ENCODE data around the gene NAA80.

Gene NAA80

GRCh38 chr3:50254577-50255250 is 44.5 kb downstream of the NAA80 start:
- DNase-seq = no peak

GRCh38 chr3:50251220-50251619 is 48.0 kb downstream of the NAA80 start:
- DNase-seq = no peak

DNA sequence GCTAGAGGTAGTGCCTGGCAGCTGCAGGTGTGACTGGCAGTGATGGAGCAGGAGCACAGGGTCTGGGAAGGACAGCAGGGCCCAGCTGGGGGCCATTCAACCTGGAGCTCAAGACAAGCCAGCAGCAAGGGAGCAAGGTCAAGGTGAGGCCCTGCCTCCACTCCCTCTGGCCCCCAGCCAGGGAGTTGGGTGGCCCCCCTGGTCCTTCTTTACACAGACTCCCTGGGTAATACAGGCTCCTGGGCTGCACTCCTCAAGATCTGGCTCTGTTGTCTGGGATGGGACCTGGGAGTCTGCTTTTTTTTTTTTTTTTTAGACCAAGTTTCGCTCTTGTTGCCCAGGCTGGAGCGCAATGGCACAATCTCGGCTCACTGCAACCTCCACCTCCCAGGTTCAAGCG is 48.7 kb downstream of the NAA80 start:
- DNase-seq = no peak

DNA sequence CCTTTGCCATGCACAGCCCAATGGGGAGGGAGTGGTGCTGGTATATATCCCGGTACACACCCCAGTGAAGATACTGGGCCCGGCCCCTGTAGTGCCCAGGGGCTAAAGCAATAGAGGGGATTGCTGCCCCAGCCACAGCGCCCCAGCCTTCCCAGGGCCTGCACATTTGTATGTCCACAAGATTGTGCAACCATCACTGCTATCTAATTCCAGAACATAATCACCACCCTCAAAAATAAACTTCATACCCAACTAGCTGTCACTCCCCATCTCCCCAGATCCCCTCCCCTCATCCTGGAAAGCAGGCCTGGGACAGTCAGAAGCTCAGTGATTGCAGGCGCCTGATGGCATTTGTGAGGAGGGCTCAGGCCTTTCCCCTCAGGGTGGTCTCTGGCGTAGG is 49.7 kb downstream of the NAA80 start:
- DNase-seq = no peak

DNA sequence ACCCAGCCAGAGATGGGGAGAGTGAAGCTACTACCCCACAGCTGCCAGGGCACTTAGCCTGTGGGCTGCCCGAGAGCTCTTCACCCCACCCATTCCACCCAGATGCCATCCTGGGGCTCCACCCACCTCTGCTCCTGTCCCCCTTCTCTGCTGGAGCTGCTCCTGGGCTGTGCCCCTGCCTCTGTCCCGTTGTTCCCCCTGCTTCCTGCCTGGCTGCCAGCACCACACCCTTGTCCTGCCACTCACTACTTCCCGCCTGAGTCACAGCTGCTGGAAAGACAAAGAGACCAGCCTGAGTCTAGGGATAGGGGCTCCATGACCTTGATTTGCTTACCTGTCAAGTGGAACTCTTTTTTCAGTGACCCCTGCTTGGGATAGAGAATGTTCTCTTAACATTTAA is 50.8 kb downstream of the NAA80 start:
- no peak for DNase-seq

GRCh38 chr3:50246517-50246954 is 52.7 kb downstream of the NAA80 start:
- no peak for DNase-seq

Data from NCI-H446 (cell line).